OCI-LY1 (cell line): ENCODE data around the gene GGT1.

Experiments used
- CTCF ChIP-seq: fragments of 200-600 bp; sonication (generic), shearing (Covaris generic); IDR thresholded peaks from 2 replicates; pipeline ENCODE4 v1.5.1; 2017; ENCODE audit warnings: mild to moderate bottlenecking, antibody characterized with exemption, low read length, moderate library complexity, mixed read lengths
- EZH2 ChIP-seq: fragments of 200-600 bp; sonication (generic), shearing (Covaris generic); IDR thresholded peaks from 2 replicates; pipeline ENCODE4 v1.8.0; 2017; ENCODE audit warnings: borderline replicate concordance, mixed run types, mild to moderate bottlenecking, antibody characterized with exemption, low read length, moderate library complexity, mixed read lengths

DNA sequence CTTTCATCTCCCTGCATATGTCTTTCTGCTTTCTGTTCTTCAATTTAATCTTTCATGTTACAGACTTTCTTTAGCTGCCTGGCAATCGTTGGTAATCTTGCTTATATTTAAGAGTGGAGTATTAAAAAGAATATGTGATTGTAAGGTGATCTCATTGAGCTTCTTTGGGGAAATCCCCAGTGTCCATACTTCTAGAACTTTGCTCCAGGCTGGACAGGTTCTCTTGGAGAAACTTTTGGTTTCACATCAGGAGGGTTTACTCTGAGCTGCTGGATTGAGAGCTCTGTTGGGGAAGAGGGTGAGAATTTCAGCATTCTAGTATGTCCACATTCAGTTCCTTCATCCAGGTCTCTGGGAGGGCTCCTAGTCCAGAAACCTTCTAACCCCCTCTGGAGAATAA, 26.2 kb upstream of the GGT1 start:
- TF ChIP-seq CTCF (no peak), EZH2 (no peak)
